Ascending aorta (tissue), 2 donors: ENCODE results near the gene LRRC28. TPM values are rescaled to one million over a fixed set of nuclear protein-coding genes. Genes with fewer than 3 reads are reported as not detected.
A peak's percentile ranks its signal among the peaks of the same experiment; 100 is the strongest.

ENCODE experiments used
- DNase-seq, 2 donors: peaks; one replicate each; pipeline ENCODE4 v3.0.0-alpha.2; 2019; ENCODE audit warnings: low spot score in 2 of 2
- H3K27ac ChIP-seq, 2 donors: fragments of 200-600 bp; sonication (generic); one replicate each; pipeline ENCODE4 v1.5.1; 2016 to 2017; ENCODE audit warnings: mild to moderate bottlenecking in 1 of 2
- H3K27me3 ChIP-seq: fragments of 200-600 bp; sonication (generic); one replicate; pipeline ENCODE4 v1.5.1; 2017
- H3K36me3 ChIP-seq, 2 donors: fragments of 200-600 bp; sonication (generic); one replicate each; pipeline ENCODE4 v1.5.1; 2016
- H3K4me1 ChIP-seq, 2 donors: fragments of 200-600 bp; sonication (generic); one replicate each; pipeline ENCODE4 v1.5.1; 2016 to 2017; ENCODE audit warnings: mild to moderate bottlenecking in 1 of 2
- H3K4me3 ChIP-seq, 2 donors: fragments of 200-600 bp; sonication (generic); one replicate each; pipeline ENCODE4 v1.5.1; 2016 to 2017; ENCODE audit warnings: mild to moderate bottlenecking in 1 of 2
- H3K9me3 ChIP-seq, 2 donors: fragments of 200-600 bp; sonication (generic); one replicate each; pipeline ENCODE4 v1.5.1; 2016
- intact Hi-C: fragments of 100-400 bp; cut with DNase I; formaldehyde crosslinking; loops from one replicate; pipeline ENCODE4 v1.15.1; 2023
- total RNA-seq: library from RNA; depleted of rRNA; stranded (reverse); fragments of >200 nt; gene quantifications from one replicate; pipeline ENCODE4 v1.1.0, GENCODE V29; 2016
- TF ChIP-seq, protein P1 (sequence below), 3 experiments: fragments of 200-600 bp in 2 of 3; fragments of 450-650 bp in 1 of 3; sonication (generic) in 2 of 3; IDR thresholded peaks; one replicate each; pipeline ENCODE4 v1.5.1; 2016 to 2019; ENCODE audit warnings: antibody characterized with exemption in 3 of 3, mild to moderate bottlenecking in 1 of 3, moderate library complexity in 1 of 3

The LRRC28 gene
- total RNA-seq, 1 donor from 2014 or later = 24.2 TPM

DNA sequence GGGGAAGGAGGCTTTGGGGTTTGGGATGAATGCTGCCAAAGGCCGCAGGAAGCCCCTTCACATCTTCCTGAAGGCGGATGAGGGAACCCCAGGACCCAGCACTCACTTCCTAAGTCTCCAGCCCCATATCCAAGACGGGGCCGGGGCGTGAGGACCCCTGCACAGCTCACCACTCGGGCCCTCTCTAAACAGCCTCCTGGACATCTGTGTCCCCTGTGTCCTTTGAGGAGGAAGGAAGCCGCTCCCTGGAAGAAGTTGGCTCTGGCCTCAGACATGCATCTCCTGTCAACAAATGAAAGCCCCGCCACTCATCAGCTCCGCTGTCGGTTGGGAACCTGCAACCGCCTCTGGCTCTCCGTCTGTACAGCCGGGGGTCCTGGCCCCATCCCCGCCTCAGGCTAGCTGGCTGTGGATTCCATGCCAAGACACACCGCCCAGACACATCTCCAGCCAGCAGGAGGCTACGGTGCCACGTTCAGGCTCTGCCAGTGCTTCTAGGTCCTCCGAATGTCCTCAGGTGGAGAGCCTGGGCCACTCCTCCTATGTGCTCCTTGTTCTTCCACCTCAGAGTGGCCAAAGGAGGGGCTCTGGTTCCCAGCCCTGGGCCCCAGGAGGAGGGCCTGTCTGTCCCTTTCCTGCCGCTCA lies 174.5 kb downstream of the LRRC28 start:
- Histone ChIP-seq H3K27ac (peak overlapping the region; percentile 88 to 89), H3K4me3 (peak overlapping the region in 1 of 2 donors; percentile 21), H3K36me3 (no peaks in the 10 kb centered on the region), H3K4me1 (peaks cover 11 to 16% of the 10 kb centered on the region in 2 donors), H3K9me3 (no peaks in the 10 kb centered on the region), H3K27me3 (no peaks in the 10 kb centered on the region)
- DNase-seq = peak in 1 of 2 donors; percentile 71
- intact Hi-C loops = loop anchor here (5.0 kb wide), 1 partner anchor 142 kb away; the partner anchor contains the start of gene MEF2A
- TF ChIP-seq, protein P1, sequence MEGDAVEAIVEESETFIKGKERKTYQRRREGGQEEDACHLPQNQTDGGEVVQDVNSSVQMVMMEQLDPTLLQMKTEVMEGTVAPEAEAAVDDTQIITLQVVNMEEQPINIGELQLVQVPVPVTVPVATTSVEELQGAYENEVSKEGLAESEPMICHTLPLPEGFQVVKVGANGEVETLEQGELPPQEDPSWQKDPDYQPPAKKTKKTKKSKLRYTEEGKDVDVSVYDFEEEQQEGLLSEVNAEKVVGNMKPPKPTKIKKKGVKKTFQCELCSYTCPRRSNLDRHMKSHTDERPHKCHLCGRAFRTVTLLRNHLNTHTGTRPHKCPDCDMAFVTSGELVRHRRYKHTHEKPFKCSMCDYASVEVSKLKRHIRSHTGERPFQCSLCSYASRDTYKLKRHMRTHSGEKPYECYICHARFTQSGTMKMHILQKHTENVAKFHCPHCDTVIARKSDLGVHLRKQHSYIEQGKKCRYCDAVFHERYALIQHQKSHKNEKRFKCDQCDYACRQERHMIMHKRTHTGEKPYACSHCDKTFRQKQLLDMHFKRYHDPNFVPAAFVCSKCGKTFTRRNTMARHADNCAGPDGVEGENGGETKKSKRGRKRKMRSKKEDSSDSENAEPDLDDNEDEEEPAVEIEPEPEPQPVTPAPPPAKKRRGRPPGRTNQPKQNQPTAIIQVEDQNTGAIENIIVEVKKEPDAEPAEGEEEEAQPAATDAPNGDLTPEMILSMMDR (IDR thresholded peaks at IDR 0.05) = peak in 2 of 3 experiments; percentile 17 to 42

DNA sequence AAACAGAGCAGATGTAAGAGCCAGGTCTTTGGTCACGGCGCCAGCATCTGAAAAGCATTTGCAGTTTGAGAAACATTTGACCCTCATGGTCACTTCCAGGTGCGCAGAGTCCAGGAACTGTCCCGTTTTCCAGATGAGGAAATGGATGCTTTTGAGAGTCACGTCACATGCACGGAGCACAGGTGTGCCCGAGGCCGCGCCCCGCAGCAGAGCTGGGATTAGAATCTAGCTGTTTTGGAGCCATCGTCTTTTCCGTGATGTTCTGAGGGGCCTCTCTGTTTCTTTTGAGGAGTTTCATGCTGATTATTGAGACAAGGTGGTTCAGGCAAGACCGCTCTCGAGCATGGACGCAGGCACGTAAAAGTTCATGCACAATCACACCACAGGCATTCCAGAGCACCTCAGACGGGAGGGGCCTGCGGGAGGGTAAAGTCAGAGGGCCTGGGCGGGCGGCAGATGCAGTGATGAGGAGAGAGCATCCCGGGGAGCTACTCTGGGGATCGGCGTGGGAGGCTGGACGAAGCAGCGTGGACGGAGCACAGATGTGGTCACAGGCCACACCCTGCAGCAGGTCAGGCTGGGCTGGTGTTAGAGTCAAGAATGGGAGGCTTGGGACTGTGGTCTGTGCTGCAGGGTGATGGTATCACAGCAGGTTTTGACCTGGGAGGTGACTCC lies 175.3 kb downstream of the LRRC28 start:
- Histone ChIP-seq H3K27ac (peak overlapping the region; percentile 88 to 89), H3K4me1 (peaks cover 11 to 16% of the 10 kb centered on the region in 2 donors), H3K9me3 (no peaks in the 10 kb centered on the region), H3K36me3 (no peaks in the 10 kb centered on the region), H3K4me3 (no peak overlapping the region), H3K27me3 (no peaks in the 10 kb centered on the region)
- peak in 1 of 2 donors; percentile 62 for DNase-seq
- intact Hi-C loops = loop anchor here (5.0 kb wide), 1 partner anchor 141 kb away; the partner anchor contains the start of gene MEF2A
- TF ChIP-seq, protein P1 (IDR thresholded peaks at IDR 0.05) = no peak

DNA sequence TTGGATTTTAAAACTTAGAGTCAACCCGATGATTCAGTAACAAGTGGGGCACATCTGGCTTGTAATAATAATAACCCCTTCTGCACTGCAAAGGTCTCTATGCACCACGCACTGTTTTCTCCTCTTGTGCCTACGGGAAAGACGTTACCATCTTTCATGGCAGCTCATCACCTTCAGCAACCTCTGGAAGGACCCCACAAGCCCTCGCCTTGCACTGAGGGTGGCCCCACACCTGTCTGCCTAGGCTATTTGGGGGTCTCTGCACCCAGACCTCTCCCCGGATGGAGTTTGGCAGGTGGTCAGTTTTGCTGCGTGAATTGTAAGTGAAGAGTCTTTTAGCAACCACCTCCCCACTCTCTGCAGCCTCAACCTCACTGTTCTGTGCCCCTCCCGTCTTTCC lies 175.9 kb downstream of the LRRC28 start:
- no peaks in the 10 kb centered on the region for H3K27me3 ChIP-seq
- H3K4me1 ChIP-seq = peaks cover 11 to 16% of the 10 kb centered on the region in 2 donors
- no peaks in the 10 kb centered on the region for H3K9me3 ChIP-seq
- TF ChIP-seq, protein P1 (IDR thresholded peaks at IDR 0.05) = no peak
- no peak for DNase-seq
- H3K27ac ChIP-seq = no peak overlapping the region
- H3K4me3 ChIP-seq = no peak overlapping the region
- intact Hi-C loops = loop anchor here (5.0 kb wide), 1 partner anchor 140 kb away; the partner anchor contains the start of gene MEF2A
- no peaks in the 10 kb centered on the region for H3K36me3 ChIP-seq

DNA sequence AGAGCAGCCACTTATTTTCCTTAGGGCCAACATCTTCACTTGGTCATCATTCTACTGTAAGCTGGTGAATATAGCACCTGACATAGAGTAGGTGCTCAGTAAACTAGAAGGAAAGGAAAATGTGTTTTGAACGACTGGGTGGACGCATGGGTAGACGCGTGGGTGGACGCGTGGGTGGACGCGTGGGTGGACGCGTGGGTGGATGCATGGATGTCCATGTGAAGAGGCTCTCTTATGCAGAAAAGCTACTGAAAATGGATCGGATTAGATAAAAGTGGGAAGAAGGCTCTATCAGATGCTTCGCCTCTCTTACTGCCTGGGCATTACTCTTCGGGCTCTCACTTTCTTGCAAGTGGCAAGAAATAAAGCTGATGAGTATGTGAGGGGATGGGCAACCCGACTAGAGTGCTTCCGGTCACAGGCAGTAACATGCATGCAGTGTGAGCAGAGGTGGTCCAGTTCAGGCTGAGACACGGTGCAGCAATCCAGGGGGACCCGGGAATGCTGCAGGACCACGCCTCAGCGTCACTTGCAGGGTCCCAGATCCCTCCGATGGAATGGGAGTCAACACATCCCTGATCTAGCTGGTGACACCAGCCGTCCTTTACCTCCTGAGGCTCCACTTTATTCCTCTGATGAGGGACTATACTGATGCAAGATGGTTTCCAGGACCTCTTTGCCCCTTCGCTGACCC lies 176.5 kb downstream of the LRRC28 start:
- Histone ChIP-seq H3K9me3 (no peaks in the 10 kb centered on the region), H3K4me3 (no peak overlapping the region), H3K27me3 (no peaks in the 10 kb centered on the region), H3K4me1 (peaks cover 11 to 16% of the 10 kb centered on the region in 2 donors), H3K27ac (no peak overlapping the region), H3K36me3 (no peaks in the 10 kb centered on the region)
- peak in 1 of 2 donors; percentile 58 for DNase-seq
- TF ChIP-seq, protein P1 (IDR thresholded peaks at IDR 0.05) = no peak
- intact Hi-C loops = loop anchor here (5.0 kb wide), 1 partner anchor 139 kb away; the partner anchor contains the start of gene MEF2A

DNA sequence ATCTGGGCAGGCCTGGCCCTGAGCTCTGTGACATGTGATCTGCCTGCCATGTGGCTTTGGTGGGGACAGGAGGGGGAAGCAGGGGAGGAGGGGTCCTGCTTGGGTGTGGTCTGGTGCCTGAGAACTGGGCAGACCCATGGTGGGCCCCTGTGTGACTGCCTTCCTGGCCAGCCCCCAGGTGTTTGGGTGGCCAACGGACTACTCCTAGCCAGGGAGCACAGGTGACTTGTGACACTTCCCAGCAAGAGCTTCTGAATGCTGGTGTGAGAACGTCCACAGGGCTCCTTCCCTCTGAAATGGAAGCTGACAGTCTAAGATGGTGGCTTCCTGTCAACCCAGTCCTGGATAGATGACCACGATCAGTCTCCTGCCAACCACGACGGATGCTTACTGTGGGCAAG lies 178.4 kb downstream of the LRRC28 start:
- Histone ChIP-seq H3K9me3 (no peaks in the 10 kb centered on the region), H3K4me3 (no peak overlapping the region), H3K27ac (no peak overlapping the region), H3K27me3 (no peaks in the 10 kb centered on the region), H3K4me1 (peaks cover 9 to 15% of the 10 kb centered on the region in 2 donors), H3K36me3 (no peaks in the 10 kb centered on the region)
- intact Hi-C loops = loop anchor here (5.0 kb wide), 1 partner anchor 138 kb away; the partner anchor contains the start of gene MEF2A
- DNase-seq = peak in 1 of 2 donors; percentile 58
- TF ChIP-seq, protein P1 (IDR thresholded peaks at IDR 0.05) = no peak
